GM23338 (cell line): ENCODE measurements around the gene DYNLT2.

Experiments used
- EZH2 ChIP-seq: fragments of 200-600 bp; sonication (generic); IDR thresholded peaks from one replicate; pipeline ENCODE4 v1.8.0; 2017; ENCODE audit warnings: antibody characterized with exemption, mild to moderate bottlenecking, low read depth; ENCODE audit not compliant: unreplicated experiment
- EZH2phosphoT487 ChIP-seq: fragments of 200-600 bp; sonication (generic); IDR thresholded peaks from one replicate; pipeline ENCODE4 v1.8.1; 2018; ENCODE audit warnings: antibody characterized with exemption; ENCODE audit not compliant: unreplicated experiment
- ZNF331 ChIP-seq: fragments of 250-450 bp; sonication (Bioruptor Pico); IDR thresholded peaks from 2 replicates; pipeline ENCODE4 v1.5.0; 2020; ENCODE audit warnings: low read depth, mild to moderate bottlenecking, moderate library complexity
- TF ChIP-seq, protein P1 (sequence below), 2 experiments: fragments of 200-600 bp in 1 of 2; sonication (generic) in 1 of 2; conservative IDR thresholded peaks; 2 replicates each; pipeline versions ENCODE4 v1.5.1 to v1.6.1; 2016 to 2017; ENCODE audit warnings: antibody characterized with exemption in 2 of 2, low read depth in 2 of 2, mild to moderate bottlenecking in 2 of 2, moderate library complexity in 1 of 2
- TF ChIP-seq, protein P2 (sequence below): IDR thresholded peaks from 2 replicates; pipeline ENCODE4 v1.6.1; 2016; ENCODE audit warnings: antibody characterized with exemption

DNA sequence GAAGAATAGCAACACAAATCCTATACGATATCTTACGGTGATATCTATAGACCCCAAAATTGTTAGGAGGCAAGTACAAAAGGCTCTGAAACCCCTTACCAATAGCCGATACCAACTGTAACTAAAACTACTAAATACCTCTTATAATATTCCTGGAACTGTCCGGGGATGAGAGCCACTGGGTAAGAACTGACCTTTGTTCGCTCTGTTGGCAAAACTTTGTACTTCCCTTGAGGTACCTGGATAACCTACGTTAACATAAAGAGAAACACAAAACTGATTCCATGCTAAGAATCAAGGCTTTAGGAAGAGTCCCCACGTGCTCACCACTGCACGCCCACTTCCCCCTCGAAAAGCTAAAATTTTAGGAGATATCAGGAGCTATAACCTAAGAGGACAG, 36.8 kb downstream of the DYNLT2 start:
- TF ChIP-seq, protein P1, sequence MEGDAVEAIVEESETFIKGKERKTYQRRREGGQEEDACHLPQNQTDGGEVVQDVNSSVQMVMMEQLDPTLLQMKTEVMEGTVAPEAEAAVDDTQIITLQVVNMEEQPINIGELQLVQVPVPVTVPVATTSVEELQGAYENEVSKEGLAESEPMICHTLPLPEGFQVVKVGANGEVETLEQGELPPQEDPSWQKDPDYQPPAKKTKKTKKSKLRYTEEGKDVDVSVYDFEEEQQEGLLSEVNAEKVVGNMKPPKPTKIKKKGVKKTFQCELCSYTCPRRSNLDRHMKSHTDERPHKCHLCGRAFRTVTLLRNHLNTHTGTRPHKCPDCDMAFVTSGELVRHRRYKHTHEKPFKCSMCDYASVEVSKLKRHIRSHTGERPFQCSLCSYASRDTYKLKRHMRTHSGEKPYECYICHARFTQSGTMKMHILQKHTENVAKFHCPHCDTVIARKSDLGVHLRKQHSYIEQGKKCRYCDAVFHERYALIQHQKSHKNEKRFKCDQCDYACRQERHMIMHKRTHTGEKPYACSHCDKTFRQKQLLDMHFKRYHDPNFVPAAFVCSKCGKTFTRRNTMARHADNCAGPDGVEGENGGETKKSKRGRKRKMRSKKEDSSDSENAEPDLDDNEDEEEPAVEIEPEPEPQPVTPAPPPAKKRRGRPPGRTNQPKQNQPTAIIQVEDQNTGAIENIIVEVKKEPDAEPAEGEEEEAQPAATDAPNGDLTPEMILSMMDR (conservative IDR thresholded peaks at IDR 0.05; ENCODE audit: low read depth in 2 of 2), result no peak
- no peak for TF ChIP-seq EZH2
- TF ChIP-seq, protein P2, sequence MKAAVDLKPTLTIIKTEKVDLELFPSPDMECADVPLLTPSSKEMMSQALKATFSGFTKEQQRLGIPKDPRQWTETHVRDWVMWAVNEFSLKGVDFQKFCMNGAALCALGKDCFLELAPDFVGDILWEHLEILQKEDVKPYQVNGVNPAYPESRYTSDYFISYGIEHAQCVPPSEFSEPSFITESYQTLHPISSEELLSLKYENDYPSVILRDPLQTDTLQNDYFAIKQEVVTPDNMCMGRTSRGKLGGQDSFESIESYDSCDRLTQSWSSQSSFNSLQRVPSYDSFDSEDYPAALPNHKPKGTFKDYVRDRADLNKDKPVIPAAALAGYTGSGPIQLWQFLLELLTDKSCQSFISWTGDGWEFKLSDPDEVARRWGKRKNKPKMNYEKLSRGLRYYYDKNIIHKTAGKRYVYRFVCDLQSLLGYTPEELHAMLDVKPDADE, result no peak
- no peak for TF ChIP-seq ZNF331 (CRISPR knock-in tag)
- no peak for TF ChIP-seq EZH2phosphoT487
